A673 (cell line): Measurements from ENCODE around the gene ADAM10.

Source experiments
- CTCF ChIP-seq: fragments of 300-800, 200-600 bp; sonication (generic); conservative IDR thresholded peaks from 2 replicates; pipeline ENCODE4 v1.5.1; 2017; ENCODE audit warnings: low read depth, mild to moderate bottlenecking, antibody characterized with exemption, low read length, moderate library complexity, mixed read lengths
- EZH2 ChIP-seq: fragments of 200-600 bp; sonication (generic); IDR thresholded peaks from 2 replicates; pipeline ENCODE4 v1.6.1; 2017; ENCODE audit warnings: borderline replicate concordance, low read depth, mild to moderate bottlenecking, mixed read lengths, antibody characterized with exemption, low read length; ENCODE audit not compliant: poor library complexity, severe bottlenecking

DNA sequence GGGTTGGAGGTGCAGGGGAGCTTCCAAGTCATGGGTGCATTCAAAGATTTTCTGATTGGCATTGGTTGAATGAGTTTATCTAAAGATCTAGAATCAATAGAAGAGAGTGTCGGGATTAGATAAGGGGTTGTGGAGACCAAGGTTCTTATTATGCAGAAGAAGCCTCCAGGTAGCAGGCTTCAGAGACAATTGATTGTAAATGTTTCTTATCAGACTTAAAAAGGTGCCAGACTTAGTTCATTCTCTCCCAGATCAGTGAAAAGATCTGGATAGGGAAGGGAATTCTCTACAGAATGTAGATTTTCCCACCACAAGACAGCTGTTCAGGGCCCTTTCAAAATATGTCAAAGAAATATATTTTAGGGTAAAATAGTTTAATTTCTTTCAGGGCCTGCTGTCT is 188.2 kb downstream of the ADAM10 start:
- TF ChIP-seq EZH2 (no peak), CTCF (no peak)
